ENCODE data around the gene PLA2G6. TPM values are rescaled to one million over a fixed set of nuclear protein-coding genes. Genes with fewer than 3 reads are reported as not detected.
A peak's percentile ranks its signal among the peaks of the same experiment; 100 is the strongest.

PLA2G6 gene
- polyA plus RNA-seq, 4 donors = 36.5 to 47.8 (median 39.9) TPM

- no peak for DNase-seq (ENCODE audit: low read depth in 4 of 4, low spot score in 3 of 4)
These were observed 66.0 kb downstream of the PLA2G6 start for GRCh38 chr22:38115423-38116205.

GRCh38 chr22:38114484-38115398 lies 66.9 kb downstream of the PLA2G6 start:
- DNase-seq (ENCODE audit: low read depth in 4 of 4, low spot score in 3 of 4) = peak in 1 of 4 donors; percentile 42

GRCh38 chr22:38112381-38112780 lies 69.2 kb downstream of the PLA2G6 start:
- DNase-seq (ENCODE audit: low read depth in 4 of 4, low spot score in 3 of 4) = no peak

- DNase-seq (ENCODE audit: low read depth in 4 of 4, low spot score in 3 of 4) = no peak
These were observed 69.7 kb downstream of the PLA2G6 start for GRCh38 chr22:38111925-38112355.

GRCh38 chr22:38110863-38111852 lies 70.5 kb downstream of the PLA2G6 start:
- no peak for DNase-seq (ENCODE audit: low read depth in 4 of 4, low spot score in 3 of 4)

GRCh38 chr22:38110008-38110862 lies 71.4 kb downstream of the PLA2G6 start, which contains the start of gene BAIAP2L2:
Gene BAIAP2L2 (minus strand): TSS chr22:38110684. CDS start chr22:38110525, 159 bp downstream.
- DNase-seq (ENCODE audit: low read depth in 4 of 4, low spot score in 3 of 4) = peak in 3 of 4 donors; percentile 38 to 68 (median 60)

GRCh38 chr22:38109371-38110001 lies 72.1 kb downstream of the PLA2G6 start:
- DNase-seq (ENCODE audit: low read depth in 4 of 4, low spot score in 3 of 4) = no peak

GRCh38 chr22:38108561-38109319 lies 72.9 kb downstream of the PLA2G6 start:
- DNase-seq (ENCODE audit: low read depth in 4 of 4, low spot score in 3 of 4) = no peak

- DNase-seq (ENCODE audit: low read depth in 4 of 4, low spot score in 3 of 4) = no peak
These were observed 73.7 kb downstream of the PLA2G6 start for GRCh38 chr22:38107692-38108515.

GRCh38 chr22:38106814-38107578 lies 74.6 kb downstream of the PLA2G6 start:
- DNase-seq (ENCODE audit: low read depth in 4 of 4, low spot score in 3 of 4) = no peak

GRCh38 chr22:38104084-38104483 lies 77.5 kb downstream of the PLA2G6 start:
- DNase-seq (ENCODE audit: low read depth in 4 of 4, low spot score in 3 of 4) = no peak

- DNase-seq (ENCODE audit: low read depth in 4 of 4, low spot score in 3 of 4) = no peak
These were observed 78.0 kb downstream of the PLA2G6 start for GRCh38 chr22:38103641-38104040.

- DNase-seq (ENCODE audit: low read depth in 4 of 4, low spot score in 3 of 4) = no peak
These were observed 83.0 kb downstream of the PLA2G6 start for GRCh38 chr22:38098410-38099249.

- DNase-seq (ENCODE audit: low read depth in 4 of 4, low spot score in 3 of 4) = no peak
These were observed 83.8 kb downstream of the PLA2G6 start for GRCh38 chr22:38097557-38098409.

- DNase-seq (ENCODE audit: low read depth in 4 of 4, low spot score in 3 of 4) = no peak
These were observed 84.6 kb downstream of the PLA2G6 start for GRCh38 chr22:38097058-38097457.
